Measurements from ENCODE around the gene SH3D19.

GRCh38 chr4:151107063-151107462 is 218.3 kb downstream of the SH3D19 start:
- TF ChIP-seq EP300 (IDR thresholded peaks at IDR 0.05) (no peak), POLR2A (IDR thresholded peaks at IDR 0.05) (no peak)
